Activated CD4-positive, alpha-beta memory T cell treated with anti-CD3 and anti-CD28 coated beads, Interleukin-2, amount 10 ng/mL, durations not matched to agents 7 days and 5 days (primary cell): Measurements from ENCODE around the gene GRIK4. TPM values are rescaled to one million over a fixed set of nuclear protein-coding genes. Genes with fewer than 3 reads are reported as not detected.

Experiments used
- CTCF ChIA-PET: fragments of 350-600 bp; sonication (Branson Sonifier 250); formaldehyde crosslinking; loops from one replicate; lab custom pipeline; 2021; ENCODE audit warnings: antibody characterized with exemption, inconsistent platforms; lab: Charles Lee
- POLR2A ChIA-PET: fragments of 350-600 bp; sonication (Branson Sonifier 250); formaldehyde crosslinking; loops from one replicate; lab custom pipeline; 2021; ENCODE audit warnings: antibody characterized with exemption; lab: Charles Lee
- DNase-seq: peaks from one replicate; pipeline ENCODE4 v3.0.0-alpha.2; 2020
- H3K27ac Mint-ChIP-seq: one replicate; pipeline ENCODE4 v1.8.0; 2021; ENCODE audit warnings: mild to moderate bottlenecking, mixed read lengths
- H3K27me3 Mint-ChIP-seq: one replicate; pipeline ENCODE4 v1.8.0; 2021; ENCODE audit warnings: mixed read lengths
- H3K36me3 Mint-ChIP-seq: one replicate; pipeline ENCODE4 v1.8.0; 2021; ENCODE audit warnings: low read depth, mixed read lengths
- H3K4me1 Mint-ChIP-seq: one replicate; pipeline ENCODE4 v1.8.0; 2021; ENCODE audit warnings: mixed read lengths
- H3K4me3 Mint-ChIP-seq: one replicate; pipeline ENCODE4 v1.8.0; 2021; ENCODE audit warnings: mild to moderate bottlenecking, mixed read lengths
- H3K9me3 Mint-ChIP-seq: one replicate; pipeline ENCODE4 v1.8.0; 2021; ENCODE audit warnings: mixed read lengths
- total RNA-seq, 2 experiments: library from RNA; stranded (reverse); gene quantifications; one replicate each; pipeline ENCODE4 v1.2.3, GENCODE V29; 2021

Gene GRIK4
- total RNA-seq, 2 experiments from 2014 or later, result not detected

DNA sequence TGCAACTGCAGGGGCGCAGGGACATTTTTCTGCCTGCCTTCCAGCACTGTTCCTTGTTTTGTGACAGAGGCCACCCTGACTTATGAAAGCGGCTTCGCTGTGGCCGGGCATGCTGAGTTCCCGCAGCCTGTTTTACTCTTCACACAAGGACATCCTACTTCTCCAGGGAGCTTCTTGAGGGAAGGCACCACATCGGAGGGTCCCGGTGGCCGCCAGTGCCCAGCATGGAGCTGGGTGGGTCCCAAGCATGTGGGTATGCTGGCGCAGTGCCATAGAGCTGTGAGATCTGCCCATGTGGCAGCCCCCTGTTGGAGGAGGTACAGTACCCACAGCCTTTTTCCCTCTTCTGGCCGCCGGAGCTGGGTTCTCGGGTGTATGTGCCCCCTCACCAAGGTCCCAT lies 136.1 kb downstream of the GRIK4 start:
- Mint-ChIP-seq H3K27ac (no peak overlapping the region), H3K4me1 (no peaks in the 10 kb centered on the region), H3K4me3 (no peak overlapping the region), H3K27me3 (peaks cover 5% of the 10 kb centered on the region), H3K9me3 (no peaks in the 10 kb centered on the region), H3K36me3 (no peaks in the 10 kb centered on the region)
- DNase-seq, result no peak
- CTCF ChIA-PET, result no interaction called here
- POLR2A ChIA-PET, result no interaction called here

DNA sequence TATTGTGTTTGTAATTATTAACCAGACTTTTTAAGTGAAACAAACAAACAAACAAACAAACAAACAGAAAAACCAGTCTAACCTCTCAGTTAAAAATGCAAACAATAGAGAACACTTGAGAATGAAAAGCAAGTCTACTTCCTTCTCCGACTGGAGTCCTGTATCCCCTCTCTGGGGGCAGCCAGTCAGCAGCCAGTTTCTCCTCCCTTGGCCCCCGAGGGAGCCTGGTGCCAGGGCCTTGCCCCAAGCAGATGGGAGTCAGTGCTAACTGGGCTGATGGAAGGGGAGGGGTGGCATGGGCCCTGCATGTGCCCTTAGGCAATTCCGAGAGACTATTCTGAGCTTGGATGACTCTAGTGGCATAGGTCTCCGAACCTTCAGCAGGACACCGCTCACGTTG lies 137.2 kb downstream of the GRIK4 start:
- Mint-ChIP-seq H3K4me1 (no peaks in the 10 kb centered on the region), H3K36me3 (no peaks in the 10 kb centered on the region), H3K9me3 (no peaks in the 10 kb centered on the region), H3K4me3 (no peak overlapping the region), H3K27me3 (peaks cover 5% of the 10 kb centered on the region), H3K27ac (no peak overlapping the region)
- ChIA-PET CTCF (no interaction called here), POLR2A (no interaction called here)
- DNase-seq, result no peak

DNA sequence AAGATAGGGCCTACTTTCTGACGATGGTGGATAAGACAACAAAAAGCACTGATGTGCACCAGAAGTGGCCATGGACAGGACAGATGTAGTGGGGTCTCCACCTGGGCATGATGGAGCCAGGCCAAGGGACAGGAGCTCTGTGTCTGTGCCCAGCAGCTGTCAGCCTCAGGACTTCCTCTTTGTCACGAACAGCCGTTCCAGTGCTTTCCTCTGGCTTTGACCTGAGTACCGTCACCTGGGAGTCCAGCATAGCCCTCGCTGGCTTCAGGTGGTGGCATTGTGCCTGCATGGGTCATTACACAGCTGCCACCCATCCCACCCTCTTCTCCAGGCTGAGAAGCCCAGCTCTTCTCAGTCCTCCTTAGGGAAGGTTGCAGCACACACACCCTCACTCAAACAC lies 137.8 kb downstream of the GRIK4 start:
- DNase-seq, result no peak
- ChIA-PET POLR2A (no interaction called here), CTCF (no interaction called here)
- Mint-ChIP-seq H3K4me1 (no peaks in the 10 kb centered on the region), H3K4me3 (no peak overlapping the region), H3K27me3 (peaks cover 5% of the 10 kb centered on the region), H3K27ac (no peak overlapping the region), H3K36me3 (no peaks in the 10 kb centered on the region), H3K9me3 (no peaks in the 10 kb centered on the region)

DNA sequence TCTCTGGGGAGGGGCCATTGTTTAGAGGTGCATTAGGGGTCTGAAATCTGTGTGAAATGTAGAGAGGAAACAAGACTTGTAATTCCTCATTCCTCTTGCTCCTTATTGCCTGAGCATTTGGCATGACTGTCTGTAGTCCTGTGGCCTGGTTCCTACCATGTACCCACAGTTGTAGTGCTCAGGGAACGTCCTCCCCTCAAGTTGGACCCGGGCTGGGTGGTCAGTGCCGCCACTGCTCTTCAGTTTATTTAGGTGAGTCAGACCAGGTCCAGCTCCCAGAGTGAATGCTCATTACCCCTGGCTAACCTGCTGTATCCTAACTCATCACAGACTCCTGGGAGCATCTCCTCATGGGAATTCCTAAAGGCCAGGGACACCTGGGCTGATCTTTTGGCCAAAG lies 139.8 kb downstream of the GRIK4 start:
- no peak for DNase-seq
- Mint-ChIP-seq H3K27ac (no peak overlapping the region), H3K4me1 (peaks cover 2% of the 10 kb centered on the region), H3K36me3 (no peaks in the 10 kb centered on the region), H3K27me3 (no peaks in the 10 kb centered on the region), H3K9me3 (no peaks in the 10 kb centered on the region), H3K4me3 (no peak overlapping the region)
- ChIA-PET CTCF (interaction anchor here (1.1 kb wide), 1 partner anchor 34 kb away, joined by 3 read pairs; no protein-coding TSS in a partner anchor), POLR2A (no interaction called here)

DNA sequence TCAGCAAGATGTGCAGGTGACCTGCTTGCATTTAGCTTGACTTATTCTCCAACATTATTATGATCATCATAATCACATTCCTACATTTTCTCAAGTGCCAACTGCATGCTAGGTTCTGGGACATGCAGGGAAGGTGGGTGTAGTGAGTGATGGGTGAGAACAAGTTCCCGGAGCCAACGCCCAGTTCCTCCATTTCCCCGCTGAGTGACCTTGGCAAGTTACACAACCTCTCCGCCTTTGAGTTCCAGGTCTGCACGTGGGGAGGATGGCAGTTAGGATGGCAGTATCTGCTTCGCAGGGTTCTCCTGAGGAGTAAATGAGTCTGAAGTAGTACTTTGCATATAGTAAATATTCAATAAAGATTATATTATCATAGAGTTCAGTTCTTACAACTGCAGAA lies 140.3 kb downstream of the GRIK4 start:
- H3K27ac Mint-ChIP-seq, result no peak overlapping the region
- no peaks in the 10 kb centered on the region for H3K27me3 Mint-ChIP-seq
- ChIA-PET POLR2A (no interaction called here), CTCF (interaction anchor here (1.1 kb wide), 1 partner anchor 33 kb away, joined by 3 read pairs; no protein-coding TSS in a partner anchor)
- no peaks in the 10 kb centered on the region for H3K9me3 Mint-ChIP-seq
- no peaks in the 10 kb centered on the region for H3K36me3 Mint-ChIP-seq
- H3K4me3 Mint-ChIP-seq, result no peak overlapping the region
- H3K4me1 Mint-ChIP-seq, result peaks cover 2% of the 10 kb centered on the region
- no peak for DNase-seq

DNA sequence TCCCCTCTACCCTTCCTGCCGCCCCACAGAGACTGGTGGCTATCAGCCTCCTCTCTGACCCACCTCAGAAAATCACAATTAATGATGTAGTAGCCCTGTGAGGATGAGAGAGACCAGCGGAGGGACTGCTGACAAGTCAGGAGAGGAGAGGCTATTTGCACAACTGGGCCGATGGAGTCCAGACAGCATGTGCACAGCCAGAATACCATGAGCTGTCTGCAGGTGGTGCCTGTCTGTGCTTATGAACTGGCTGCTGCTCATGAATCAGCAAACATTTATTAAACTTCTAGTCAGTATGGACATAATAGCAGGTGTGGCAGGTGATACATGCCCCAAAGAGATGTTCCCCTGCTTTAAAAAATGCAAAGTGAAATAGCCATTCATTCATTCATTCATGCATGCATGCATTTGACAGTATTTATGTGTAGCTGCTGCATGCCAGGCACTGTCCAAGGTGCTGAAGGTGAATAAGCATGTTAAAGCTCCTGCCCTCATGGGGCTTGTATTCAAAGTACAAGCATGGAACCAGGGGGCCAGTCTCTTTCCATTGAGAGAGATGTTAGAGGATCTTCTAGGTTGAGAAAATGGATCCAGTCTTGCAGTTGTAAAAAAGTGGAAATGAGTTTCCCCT lies 141.3 kb downstream of the GRIK4 start:
- Mint-ChIP-seq H3K9me3 (no peaks in the 10 kb centered on the region), H3K27ac (no peak overlapping the region), H3K36me3 (no peaks in the 10 kb centered on the region), H3K27me3 (no peaks in the 10 kb centered on the region), H3K4me1 (peaks cover 2% of the 10 kb centered on the region), H3K4me3 (no peak overlapping the region)
- ChIA-PET POLR2A (no interaction called here), CTCF (no interaction called here)
- DNase-seq, result no peak

DNA sequence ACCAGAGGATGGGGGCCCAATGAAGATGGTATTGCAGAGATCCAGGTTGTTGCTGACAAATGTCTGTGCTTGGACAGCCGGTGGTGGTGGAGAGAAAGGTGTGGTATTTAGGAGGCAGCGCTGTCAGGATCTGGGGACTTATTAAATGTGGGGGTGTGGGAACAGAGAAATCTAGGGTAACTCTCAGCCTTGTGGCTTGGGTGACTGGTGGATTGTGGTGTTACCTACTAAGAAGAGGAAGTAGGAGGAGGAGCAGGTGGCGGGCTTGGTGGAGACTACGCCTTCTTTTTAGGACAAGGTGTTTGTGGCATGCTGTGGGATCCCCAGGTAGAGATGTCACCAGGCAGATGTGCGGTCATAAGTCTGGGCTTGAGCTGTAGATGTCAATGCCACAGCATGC lies 144.0 kb downstream of the GRIK4 start:
- H3K4me1 Mint-ChIP-seq, result peaks cover 2% of the 10 kb centered on the region
- ChIA-PET POLR2A (no interaction called here), CTCF (no interaction called here)
- no peaks in the 10 kb centered on the region for H3K9me3 Mint-ChIP-seq
- no peak overlapping the region for H3K27ac Mint-ChIP-seq
- DNase-seq, result no peak
- no peak overlapping the region for H3K4me3 Mint-ChIP-seq
- no peaks in the 10 kb centered on the region for H3K36me3 Mint-ChIP-seq
- H3K27me3 Mint-ChIP-seq, result no peaks in the 10 kb centered on the region

DNA sequence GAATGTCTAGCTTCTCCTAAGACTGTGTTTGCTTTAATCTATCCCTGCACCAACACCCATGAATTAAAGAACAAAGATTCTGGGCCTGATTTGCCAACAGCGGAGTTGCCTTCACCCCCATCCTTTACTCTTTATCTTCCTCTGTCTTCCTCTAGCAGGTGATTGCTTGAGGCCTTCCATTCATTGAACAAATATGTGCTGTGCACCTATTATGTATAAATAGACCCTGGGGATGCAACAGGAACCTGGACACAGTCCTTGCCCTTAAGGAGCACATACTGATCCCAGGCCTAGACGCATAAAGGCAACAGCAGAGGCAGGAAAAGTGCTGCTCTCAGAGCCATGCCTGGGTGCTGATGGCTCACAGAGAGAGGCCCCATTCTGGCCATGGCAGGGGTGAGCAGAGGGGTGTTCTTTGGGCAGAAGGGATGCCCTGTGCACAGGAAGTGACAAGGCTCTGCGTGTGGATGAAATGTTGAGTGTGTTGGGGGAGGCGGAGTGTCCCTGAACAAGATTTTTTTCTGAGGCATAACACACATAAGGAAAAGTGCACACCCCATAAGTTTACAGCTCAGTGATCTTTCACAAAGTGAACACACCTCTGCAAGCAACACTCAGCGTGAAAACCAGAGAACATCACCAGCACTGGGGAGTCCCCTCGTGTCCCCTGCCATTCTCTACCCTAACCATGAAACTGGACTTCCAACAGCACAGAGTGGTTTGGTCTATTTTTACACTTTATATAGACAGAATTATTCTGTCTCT lies 145.9 kb downstream of the GRIK4 start:
- CTCF ChIA-PET, result no interaction called here
- POLR2A ChIA-PET, result no interaction called here
- no peaks in the 10 kb centered on the region for H3K27me3 Mint-ChIP-seq

DNA sequence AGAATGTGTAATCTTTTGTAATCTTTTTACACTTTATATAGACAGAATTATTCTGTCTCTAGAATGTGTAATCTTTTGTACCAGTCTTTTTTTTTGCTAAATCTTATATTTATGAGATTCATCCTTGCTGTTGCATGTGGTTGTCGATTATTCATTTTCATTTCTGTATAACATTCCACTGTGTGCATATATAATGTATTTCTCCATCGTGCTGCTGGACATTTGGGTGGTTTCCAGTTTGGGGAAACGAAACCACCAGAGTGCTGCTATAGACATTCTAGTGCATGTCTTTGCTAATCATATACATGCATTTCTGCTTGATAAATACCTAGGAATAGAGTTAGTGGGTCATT lies 146.5 kb downstream of the GRIK4 start:
- no peak for DNase-seq
- Mint-ChIP-seq H3K4me3 (no peak overlapping the region), H3K27me3 (no peaks in the 10 kb centered on the region), H3K36me3 (no peaks in the 10 kb centered on the region), H3K27ac (no peak overlapping the region), H3K9me3 (no peaks in the 10 kb centered on the region), H3K4me1 (peaks cover 2% of the 10 kb centered on the region)
- POLR2A ChIA-PET, result no interaction called here
- CTCF ChIA-PET, result no interaction called here

More for the DNA sequence above, 145.9 kb downstream of the GRIK4 start:
- Mint-ChIP-seq H3K36me3 (no peaks in the 10 kb centered on the region), H3K4me3 (no peak overlapping the region), H3K9me3 (no peaks in the 10 kb centered on the region), H3K27ac (no peak overlapping the region), H3K4me1 (peaks cover 2% of the 10 kb centered on the region)
- DNase-seq, result no peak

DNA sequence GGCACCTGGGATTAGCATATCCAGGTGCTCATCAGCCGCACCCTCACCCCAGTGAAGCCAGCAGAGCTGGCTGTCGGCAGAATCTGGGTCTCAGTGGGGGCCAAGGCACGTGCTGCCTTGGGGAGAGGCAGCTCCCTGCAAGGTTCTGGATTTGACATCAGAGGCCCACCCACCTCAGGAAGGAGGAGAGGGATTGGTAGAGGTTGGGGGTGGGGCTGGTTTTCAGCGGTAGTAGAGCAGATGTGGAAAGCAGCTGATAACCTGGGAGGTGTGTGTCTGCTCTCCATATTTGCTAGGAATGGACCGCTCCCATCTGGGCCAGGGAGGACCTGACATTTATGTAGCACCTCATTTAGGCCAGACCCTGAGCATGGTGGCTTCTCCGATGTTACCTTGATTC lies 147.5 kb downstream of the GRIK4 start:
- H3K4me3 Mint-ChIP-seq, result no peak overlapping the region
- peaks cover 2% of the 10 kb centered on the region for H3K4me1 Mint-ChIP-seq
- no peaks in the 10 kb centered on the region for H3K9me3 Mint-ChIP-seq
- H3K36me3 Mint-ChIP-seq, result no peaks in the 10 kb centered on the region
- CTCF ChIA-PET, result no interaction called here
- POLR2A ChIA-PET, result no interaction called here
- peaks cover 4% of the 10 kb centered on the region for H3K27me3 Mint-ChIP-seq
- DNase-seq, result no peak
- no peak overlapping the region for H3K27ac Mint-ChIP-seq

DNA sequence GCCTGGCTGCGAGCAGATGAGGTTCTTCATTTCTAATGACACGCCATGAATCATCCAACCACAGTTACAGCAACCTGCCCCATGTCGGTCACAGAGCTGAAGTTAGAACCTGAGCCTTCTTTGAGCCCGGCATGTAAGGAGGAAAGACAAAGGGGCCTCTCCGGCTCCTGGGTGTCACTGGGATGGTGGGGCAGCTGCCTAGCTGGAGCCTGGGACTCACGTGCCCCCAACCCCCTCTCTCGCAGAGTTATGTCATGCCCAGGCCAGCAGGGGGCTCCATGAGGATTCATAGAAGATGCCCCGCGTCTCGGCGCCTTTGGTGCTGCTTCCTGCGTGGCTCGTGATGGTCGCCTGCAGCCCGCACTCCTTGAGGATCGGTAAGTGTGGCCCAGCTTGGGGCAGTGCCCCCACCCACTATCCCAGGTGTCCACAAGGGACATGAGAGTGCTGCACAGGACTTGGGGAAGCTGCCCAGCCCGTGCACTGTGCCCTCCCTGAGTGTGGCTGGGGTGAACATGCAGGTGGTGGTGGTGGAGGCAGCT lies 148.5 kb downstream of the GRIK4 start:
- Mint-ChIP-seq H3K36me3 (no peaks in the 10 kb centered on the region), H3K27me3 (peaks cover 4% of the 10 kb centered on the region), H3K9me3 (no peaks in the 10 kb centered on the region), H3K4me3 (no peak overlapping the region), H3K4me1 (peaks cover 2% of the 10 kb centered on the region), H3K27ac (no peak overlapping the region)
- DNase-seq, result peak; percentile 28
- ChIA-PET POLR2A (no interaction called here), CTCF (interaction anchor here (1.4 kb wide), 1 partner anchor 25 kb away, joined by 7 read pairs; no protein-coding TSS in a partner anchor)

DNA sequence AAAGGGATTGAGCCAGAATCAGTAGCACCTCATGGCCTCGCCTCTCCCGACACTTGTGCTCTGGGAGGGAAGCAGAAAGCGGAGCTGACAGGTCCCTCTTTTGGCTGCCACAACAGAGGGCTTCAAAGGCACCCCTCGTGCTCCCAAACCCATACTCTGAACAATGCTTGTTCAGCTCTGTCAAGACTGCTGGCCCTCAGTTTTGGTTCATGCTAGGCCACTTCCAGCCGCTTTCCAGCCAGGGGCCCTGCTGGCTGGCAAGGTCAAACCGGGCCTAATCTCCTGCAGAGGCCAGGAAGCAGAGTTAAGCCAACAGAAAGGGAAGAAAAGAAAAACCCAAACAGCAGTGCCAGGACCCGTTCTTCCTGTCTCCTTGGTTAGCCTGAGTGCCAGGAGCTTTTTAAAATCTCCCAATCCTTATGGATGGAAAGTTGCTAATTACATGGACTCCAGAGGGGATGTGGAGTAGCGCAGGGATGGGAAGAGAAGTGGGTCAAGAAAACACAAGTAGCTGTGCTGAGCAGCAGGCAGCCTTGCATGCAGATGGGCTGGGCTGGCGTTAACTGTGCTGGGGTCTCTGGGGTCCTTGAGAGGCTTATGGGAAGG lies 150.6 kb downstream of the GRIK4 start:
- ChIA-PET POLR2A (no interaction called here), CTCF (no interaction called here)
- Mint-ChIP-seq H3K27ac (no peak overlapping the region), H3K27me3 (peaks cover 10% of the 10 kb centered on the region), H3K9me3 (no peaks in the 10 kb centered on the region), H3K36me3 (no peaks in the 10 kb centered on the region), H3K4me1 (no peaks in the 10 kb centered on the region), H3K4me3 (no peak overlapping the region)
- DNase-seq, result no peak

DNA sequence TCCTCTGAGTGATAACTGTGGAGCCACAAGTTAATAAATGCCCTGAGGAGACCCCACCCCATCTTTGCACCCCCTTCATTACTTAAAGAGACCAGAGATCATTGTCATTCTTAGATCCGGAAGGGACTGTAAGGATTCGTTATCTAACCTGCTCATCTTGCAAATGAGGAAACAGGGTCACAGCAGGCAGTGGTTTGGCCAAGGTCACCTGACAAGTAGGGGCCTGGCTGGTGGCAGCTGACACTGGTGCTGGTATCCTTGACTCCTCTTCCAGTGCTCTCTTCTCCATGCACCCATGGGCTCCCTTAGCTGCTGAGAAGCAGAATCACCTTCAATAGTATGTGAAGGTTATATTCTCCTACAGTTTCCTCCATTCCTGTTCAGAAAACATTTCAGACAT lies 151.6 kb downstream of the GRIK4 start:
- H3K4me3 Mint-ChIP-seq, result no peak overlapping the region
- H3K27ac Mint-ChIP-seq, result no peak overlapping the region
- ChIA-PET POLR2A (no interaction called here), CTCF (no interaction called here)
- H3K9me3 Mint-ChIP-seq, result no peaks in the 10 kb centered on the region
- peaks cover 10% of the 10 kb centered on the region for H3K27me3 Mint-ChIP-seq
- DNase-seq, result no peak
- H3K4me1 Mint-ChIP-seq, result no peaks in the 10 kb centered on the region
- no peaks in the 10 kb centered on the region for H3K36me3 Mint-ChIP-seq
